Vagina (tissue), 2 donors: ENCODE results near the gene APC.

Experiments
- POLR2A ChIP-seq, 2 donors: fragments of 450-650 bp; IDR thresholded peaks; one replicate each; pipeline ENCODE4 v1.6.1; 2017; ENCODE audit warnings: antibody characterized with exemption in 2 of 2, mild to moderate bottlenecking in 2 of 2, moderate library complexity in 2 of 2
- POLR2AphosphoS5 ChIP-seq, 2 donors: sonication (generic); formaldehyde crosslinking; IDR thresholded peaks; one replicate each; pipeline ENCODE4 v1.9.0; 2017; ENCODE audit warnings: antibody characterized with exemption in 2 of 2, mild to moderate bottlenecking in 2 of 2, low read depth in 1 of 2; ENCODE audit not compliant: insufficient read depth in 1 of 2
- TF ChIP-seq, protein P1 (sequence below), 3 experiments: fragments of 450-650 bp in 2 of 3; fragments of 200-600 bp in 1 of 3; sonication (generic) in 1 of 3; IDR thresholded peaks; one replicate each; pipeline ENCODE4 v1.5.1; 2017 to 2019; ENCODE audit warnings: antibody characterized with exemption in 3 of 3, mild to moderate bottlenecking in 2 of 3, moderate library complexity in 2 of 3

DNA sequence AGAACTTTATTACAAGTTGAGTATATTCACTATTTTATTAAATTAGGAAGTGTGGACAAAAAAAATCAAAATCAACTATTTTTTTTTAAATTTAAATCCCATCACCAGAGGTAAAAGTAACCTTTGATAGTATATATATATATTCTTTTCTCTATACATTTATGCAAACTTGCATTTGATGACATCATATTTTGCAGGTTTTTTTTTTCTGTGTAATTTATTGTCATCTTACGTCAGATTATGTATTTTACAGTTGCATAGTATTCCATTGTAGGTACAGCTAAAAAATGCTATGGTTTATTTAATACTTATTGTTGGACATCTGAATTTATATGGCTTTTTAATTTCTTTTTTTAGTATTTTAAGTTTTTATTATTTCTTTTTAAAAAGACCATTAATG lies 25.5 kb downstream of the APC start:
- TF ChIP-seq POLR2AphosphoS5 (IDR thresholded peaks at IDR 0.05; ENCODE audit: insufficient read depth in 1 of 2, low read depth in 1 of 2): no peak
- TF ChIP-seq, protein P1, sequence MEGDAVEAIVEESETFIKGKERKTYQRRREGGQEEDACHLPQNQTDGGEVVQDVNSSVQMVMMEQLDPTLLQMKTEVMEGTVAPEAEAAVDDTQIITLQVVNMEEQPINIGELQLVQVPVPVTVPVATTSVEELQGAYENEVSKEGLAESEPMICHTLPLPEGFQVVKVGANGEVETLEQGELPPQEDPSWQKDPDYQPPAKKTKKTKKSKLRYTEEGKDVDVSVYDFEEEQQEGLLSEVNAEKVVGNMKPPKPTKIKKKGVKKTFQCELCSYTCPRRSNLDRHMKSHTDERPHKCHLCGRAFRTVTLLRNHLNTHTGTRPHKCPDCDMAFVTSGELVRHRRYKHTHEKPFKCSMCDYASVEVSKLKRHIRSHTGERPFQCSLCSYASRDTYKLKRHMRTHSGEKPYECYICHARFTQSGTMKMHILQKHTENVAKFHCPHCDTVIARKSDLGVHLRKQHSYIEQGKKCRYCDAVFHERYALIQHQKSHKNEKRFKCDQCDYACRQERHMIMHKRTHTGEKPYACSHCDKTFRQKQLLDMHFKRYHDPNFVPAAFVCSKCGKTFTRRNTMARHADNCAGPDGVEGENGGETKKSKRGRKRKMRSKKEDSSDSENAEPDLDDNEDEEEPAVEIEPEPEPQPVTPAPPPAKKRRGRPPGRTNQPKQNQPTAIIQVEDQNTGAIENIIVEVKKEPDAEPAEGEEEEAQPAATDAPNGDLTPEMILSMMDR (IDR thresholded peaks at IDR 0.05): no peak
- TF ChIP-seq POLR2A (IDR thresholded peaks at IDR 0.05): no peak
